Subcutaneous abdominal adipose tissue (tissue), 5 donors: ENCODE measurements around the gene TAF10.

Experiments used
- H3K27ac ChIP-seq: one replicate; pipeline ENCODE4 v1.7.0; 2013; ENCODE audit warnings: low read depth, mild to moderate bottlenecking, inconsistent platforms, low read length, moderate library complexity
- H3K27me3 ChIP-seq, 5 donors: one replicate each; pipeline ENCODE4 v1.7.0; 2013; ENCODE audit warnings: low read length in 5 of 5, inconsistent platforms in 1 of 5; ENCODE audit not compliant: control insufficient read depth in 5 of 5, insufficient read depth in 4 of 5
- H3K36me3 ChIP-seq, 5 donors: one replicate each; pipeline ENCODE4 v1.7.0; 2013; ENCODE audit warnings: low read length in 5 of 5; ENCODE audit not compliant: control insufficient read depth in 5 of 5, insufficient read depth in 5 of 5
- H3K4me1 ChIP-seq, 5 donors: one replicate each; pipeline ENCODE4 v1.7.0; 2013; ENCODE audit warnings: low read length in 5 of 5, mild to moderate bottlenecking in 3 of 5, moderate library complexity in 1 of 5; ENCODE audit not compliant: control insufficient read depth in 5 of 5, insufficient read depth in 5 of 5
- H3K4me3 ChIP-seq, 5 donors: one replicate each; pipeline ENCODE4 v1.7.0; 2013; ENCODE audit warnings: low read length in 5 of 5, low read depth in 1 of 5
- H3K9ac ChIP-seq, 5 donors: one replicate each; pipeline ENCODE4 v1.7.0; 2013; ENCODE audit warnings: low read length in 5 of 5, mild to moderate bottlenecking in 4 of 5, moderate library complexity in 3 of 5
- H3K9me3 ChIP-seq, 5 donors: one replicate each; pipeline ENCODE4 v1.7.0; 2013; ENCODE audit warnings: low read length in 5 of 5; ENCODE audit not compliant: control insufficient read depth in 5 of 5
- donor health status: healthy.
- donor health status: healthy.
- donor health status: healthy.
- donor health status: healthy.
- donor health status: healthy.

Gene TAF10

GRCh38 chr11:6610591-6610990, 1.4 kb downstream of the TAF10 start:
- H3K27ac ChIP-seq: peak overlapping the region; percentile 98
- H3K4me1 ChIP-seq: peaks cover 15 to 58% (median 49%) of the 10 kb centered on the region in 5 donors
- H3K36me3 ChIP-seq: peaks cover 5 to 56% (median 55%) of the 10 kb centered on the region in 5 donors
- no peaks in the 10 kb centered on the region for H3K27me3 ChIP-seq
- H3K4me3 ChIP-seq: peak overlapping the region in 3 of 5 donors; percentile 73 to 77 (median 75)
- peak overlapping the region in 3 of 5 donors; percentile 79 to 90 (median 88) for H3K9ac ChIP-seq
- no peaks in the 10 kb centered on the region for H3K9me3 ChIP-seq

- Histone ChIP-seq H3K9me3 (no peaks in the 10 kb centered on the region), H3K36me3 (peaks cover 5 to 45% (median 44%) of the 10 kb centered on the region in 5 donors), H3K27ac (peak overlapping the region; percentile 98), H3K4me1 (peaks cover 15 to 68% (median 59%) of the 10 kb centered on the region in 5 donors), H3K9ac (no peak overlapping the region), H3K4me3 (no peak overlapping the region), H3K27me3 (no peaks in the 10 kb centered on the region)
Observed at GRCh38 chr11:6609502-6610015, 2.5 kb downstream of the TAF10 start.

GRCh38 chr11:6608726-6609501, 3.1 kb downstream of the TAF10 start:
- Histone ChIP-seq H3K4me3 (no peak overlapping the region), H3K27ac (peak overlapping the region; percentile 98), H3K9me3 (no peaks in the 10 kb centered on the region), H3K4me1 (peaks cover 15 to 74% (median 63%) of the 10 kb centered on the region in 5 donors), H3K27me3 (no peaks in the 10 kb centered on the region), H3K9ac (peak overlapping the region in 1 of 5 donors; percentile 17), H3K36me3 (peaks cover 5 to 40% (median 39%) of the 10 kb centered on the region in 5 donors)

- H3K36me3 ChIP-seq: peaks cover 5 to 39% (median 36%) of the 10 kb centered on the region in 5 donors
- peaks cover 15 to 75% (median 63%) of the 10 kb centered on the region in 5 donors for H3K4me1 ChIP-seq
- no peak overlapping the region for H3K4me3 ChIP-seq
- H3K9ac ChIP-seq: peak overlapping the region in 1 of 5 donors; percentile 45
- H3K27me3 ChIP-seq: no peaks in the 10 kb centered on the region
- no peaks in the 10 kb centered on the region for H3K9me3 ChIP-seq
- H3K27ac ChIP-seq: peak overlapping the region; percentile 98
Observed at GRCh38 chr11:6608011-6608410, 4.0 kb downstream of the TAF10 start.

- Histone ChIP-seq H3K4me1 (peaks cover 14 to 75% (median 66%) of the 10 kb centered on the region in 5 donors), H3K36me3 (peaks cover 5 to 39% (median 36%) of the 10 kb centered on the region in 5 donors), H3K9ac (peak overlapping the region in 4 of 5 donors; percentile 21 to 73 (median 35)), H3K9me3 (no peaks in the 10 kb centered on the region), H3K27me3 (no peaks in the 10 kb centered on the region), H3K27ac (peak overlapping the region; percentile 98), H3K4me3 (peak overlapping the region in 4 of 5 donors; percentile 26 to 42 (median 40))
Observed at GRCh38 chr11:6607190-6607795, 4.7 kb downstream of the TAF10 start.

GRCh38 chr11:6606471-6607189, 5.4 kb downstream of the TAF10 start:
- H3K36me3 ChIP-seq: peaks cover 5 to 39% (median 36%) of the 10 kb centered on the region in 5 donors
- no peaks in the 10 kb centered on the region for H3K27me3 ChIP-seq
- peak overlapping the region; percentile 98 for H3K27ac ChIP-seq
- H3K9me3 ChIP-seq: no peaks in the 10 kb centered on the region
- H3K4me1 ChIP-seq: peaks cover 15 to 79% (median 72%) of the 10 kb centered on the region in 5 donors
- H3K9ac ChIP-seq: peak overlapping the region; percentile 32 to 73 (median 48)
- H3K4me3 ChIP-seq: peak overlapping the region; percentile 31 to 61 (median 42)

DNA sequence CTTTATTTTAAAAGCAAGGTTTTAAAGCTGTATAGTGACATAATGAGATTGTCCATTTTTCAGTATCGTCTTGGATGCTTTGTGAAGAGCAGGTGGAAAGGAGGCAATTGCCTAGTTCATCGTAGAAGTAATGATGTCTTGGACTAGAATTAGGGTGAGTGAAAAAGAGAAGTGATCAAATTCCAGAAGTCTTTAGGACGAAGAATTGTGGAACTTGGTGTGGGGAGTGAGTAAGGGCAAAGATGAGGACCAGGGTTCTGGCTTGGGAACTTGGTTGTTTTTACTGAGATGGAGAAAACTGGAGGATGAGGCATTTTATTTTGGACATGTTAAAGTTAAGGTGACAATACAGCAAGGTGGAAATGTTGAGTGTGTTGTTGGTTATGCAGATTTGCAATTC, 7.2 kb downstream of the TAF10 start:
- H3K36me3 ChIP-seq: peaks cover 5 to 42% (median 39%) of the 10 kb centered on the region in 5 donors
- H3K27ac ChIP-seq: peak overlapping the region; percentile 98
- H3K4me3 ChIP-seq: peak overlapping the region; percentile 92 to 98 (median 96)
- no peaks in the 10 kb centered on the region for H3K9me3 ChIP-seq
- peaks cover 9 to 67% (median 59%) of the 10 kb centered on the region in 5 donors for H3K4me1 ChIP-seq
- H3K27me3 ChIP-seq: no peaks in the 10 kb centered on the region
- H3K9ac ChIP-seq: peak overlapping the region; percentile 53 to 98 (median 88)

DNA sequence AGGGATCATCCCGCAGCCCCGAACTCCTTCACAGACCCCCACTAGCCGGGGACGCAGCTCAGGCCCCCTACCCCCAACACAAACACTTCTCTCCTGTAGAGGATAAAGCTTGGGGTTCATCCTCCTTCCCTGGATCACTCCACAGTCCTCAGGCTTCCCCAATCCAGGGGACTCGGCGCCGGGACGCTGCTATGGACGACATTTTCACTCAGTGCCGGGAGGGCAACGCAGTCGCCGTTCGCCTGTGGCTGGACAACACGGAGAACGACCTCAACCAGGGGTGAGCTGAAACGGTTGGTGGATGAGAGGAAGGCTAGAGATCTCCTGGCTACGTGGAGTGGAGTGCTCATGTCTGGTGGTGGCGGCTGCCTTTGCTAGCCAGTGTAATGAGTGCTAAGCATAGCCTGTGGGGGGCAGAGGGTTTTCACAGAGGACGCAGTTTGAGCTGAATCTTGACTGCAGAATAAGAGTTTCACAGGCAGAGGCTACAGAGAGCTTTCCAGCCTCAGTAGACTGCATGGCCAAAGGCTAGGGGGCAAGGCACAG, 7.9 kb downstream of the TAF10 start:
- peak overlapping the region; percentile 98 for H3K27ac ChIP-seq
- peaks cover 5 to 42% (median 39%) of the 10 kb centered on the region in 5 donors for H3K36me3 ChIP-seq
- peak overlapping the region; percentile 92 to 98 (median 96) for H3K4me3 ChIP-seq
- H3K9ac ChIP-seq: peak overlapping the region; percentile 75 to 98 (median 97)
- no peaks in the 10 kb centered on the region for H3K9me3 ChIP-seq
- H3K4me1 ChIP-seq: peaks cover 9 to 67% (median 59%) of the 10 kb centered on the region in 5 donors
- H3K27me3 ChIP-seq: no peaks in the 10 kb centered on the region

- Histone ChIP-seq H3K27ac (peak within 1 kb of the TSS; percentile 98), H3K9me3 (no peaks in the 10 kb centered on the region), H3K4me3 (peak within 1 kb of the TSS; percentile 92 to 98 (median 96)), H3K27me3 (no peaks in the 10 kb centered on the region), H3K4me1 (peaks cover 9 to 64% (median 57%) of the 10 kb centered on the region in 5 donors), H3K9ac (peak within 1 kb of the TSS; percentile 95 to 99 (median 98)), H3K36me3 (peaks cover 5 to 42% (median 39%) of the 10 kb centered on the region in 5 donors)
Observed at GRCh38 chr11:6603287-6604080, 8.5 kb downstream of the TAF10 start, which contains the start of the genes ILK and RRP8. Gene ILK (plus strand): TSS chr11:6603774. CDS start chr11:6604272, 498 bp downstream. Gene RRP8 (minus strand): TSS chr11:6603616. CDS start chr11:6603502, 114 bp downstream.
